Tibial artery (tissue), 4 donors: Measurements from ENCODE around the gene PARD6B.

Experiments used
- DNase-seq, 2 donors: peaks; one replicate each; pipeline ENCODE4 v3.0.0-alpha.2; 2019
- H3K27ac ChIP-seq, 2 donors: fragments of 200-600 bp; sonication (generic) in 1 of 2; 1 replicate in 1 of 2; 2 replicates in 1 of 2; pipeline ENCODE4 v1.5.1; 2018 to 2019; ENCODE audit warnings: mild to moderate bottlenecking in 1 of 2
- H3K27me3 ChIP-seq, 2 donors: fragments of 200-600 bp; sonication (generic) in 1 of 2; one replicate each; pipeline versions ENCODE4 v1.5.1 to v1.6.0; 2016 to 2019
- H3K36me3 ChIP-seq, 3 donors: fragments of 200-600 bp; sonication (generic) in 2 of 3; one replicate each; pipeline ENCODE4 v1.5.1; 2016 to 2019; ENCODE audit warnings: mild to moderate bottlenecking in 2 of 3
- H3K4me1 ChIP-seq, 4 donors: fragments of 200-600 bp; sonication (generic) in 2 of 4; 1 replicate in 3 of 4; 2 replicates in 1 of 4; pipeline ENCODE4 v1.5.1; 2016 to 2019
- H3K4me3 ChIP-seq, 2 donors: fragments of 200-600 bp; sonication (generic) in 1 of 2; 1 replicate in 1 of 2; 2 replicates in 1 of 2; pipeline ENCODE4 v1.5.1; 2018 to 2019; ENCODE audit warnings: mild to moderate bottlenecking in 2 of 2
- H3K9me3 ChIP-seq, 3 donors: fragments of 200-600 bp; sonication (generic) in 1 of 3; one replicate each; pipeline ENCODE4 v1.5.1; 2016 to 2019
- intact Hi-C: fragments of 100-400 bp; cut with DNase I; formaldehyde crosslinking; loops from one replicate; pipeline ENCODE4 v1.15.0; 2023; ENCODE audit warnings: low total_unique reads
- TF ChIP-seq, protein P1 (sequence below), 2 experiments: fragments of 200-600 bp in 1 of 2; fragments of 450-650 bp in 1 of 2; IDR thresholded peaks; one replicate each; pipeline ENCODE4 v1.5.1; 2017 to 2019; ENCODE audit warnings: antibody characterized with exemption in 2 of 2, mild to moderate bottlenecking in 1 of 2, moderate library complexity in 1 of 2

The PARD6B gene

DNA sequence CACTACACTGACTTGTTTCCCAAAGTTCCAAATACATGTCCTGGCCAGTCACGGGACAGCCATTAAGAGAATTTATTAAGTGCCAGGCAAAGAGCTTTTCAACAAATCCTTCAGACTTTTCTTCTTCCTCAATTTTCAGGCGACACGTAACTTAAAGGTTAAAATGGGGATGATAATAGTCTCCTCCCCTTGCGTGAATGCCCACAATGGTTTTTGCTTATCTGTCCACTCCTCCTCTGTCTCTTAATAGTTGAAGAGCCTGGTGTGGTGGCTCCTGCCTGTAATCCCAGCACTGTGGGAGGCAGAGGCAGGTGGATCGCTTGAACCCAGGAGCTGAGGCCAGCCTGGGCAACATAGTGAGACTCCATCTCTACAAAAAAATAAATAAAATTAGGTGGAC is 11.4 kb upstream of the PARD6B start:
- no peaks in the 10 kb centered on the region for H3K9me3 ChIP-seq
- intact Hi-C loops = no loop called here

DNA sequence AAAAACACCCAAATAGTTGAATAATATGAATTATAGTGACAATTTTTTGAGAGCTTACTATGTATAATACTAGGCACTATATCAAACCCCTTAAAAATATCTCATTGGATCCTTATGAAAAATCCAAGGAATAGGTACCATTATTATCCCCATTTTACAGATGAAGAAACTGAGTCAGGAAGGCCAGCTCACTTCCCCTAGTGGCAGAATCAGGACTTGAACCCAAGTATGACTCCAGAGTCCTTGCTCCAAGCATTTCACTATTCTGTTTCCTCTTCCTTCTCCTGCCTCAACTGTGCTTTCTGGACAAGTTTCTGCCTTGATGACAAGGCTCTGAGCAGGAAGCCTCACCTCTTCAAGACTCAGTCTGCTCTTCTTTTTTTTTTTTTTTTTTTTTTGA is 10.8 kb upstream of the PARD6B start:
- Histone ChIP-seq H3K36me3 (no peaks in the 10 kb centered on the region), H3K27ac (peak overlapping the region in 1 of 2 donors; percentile 85), H3K4me1 (peaks cover 0 to 58% (median 26%) of the 10 kb centered on the region in 4 donors), H3K27me3 (no peaks in the 10 kb centered on the region), H3K9me3 (no peaks in the 10 kb centered on the region), H3K4me3 (no peak overlapping the region)
- intact Hi-C loops = no loop called here
- TF ChIP-seq, protein P1, sequence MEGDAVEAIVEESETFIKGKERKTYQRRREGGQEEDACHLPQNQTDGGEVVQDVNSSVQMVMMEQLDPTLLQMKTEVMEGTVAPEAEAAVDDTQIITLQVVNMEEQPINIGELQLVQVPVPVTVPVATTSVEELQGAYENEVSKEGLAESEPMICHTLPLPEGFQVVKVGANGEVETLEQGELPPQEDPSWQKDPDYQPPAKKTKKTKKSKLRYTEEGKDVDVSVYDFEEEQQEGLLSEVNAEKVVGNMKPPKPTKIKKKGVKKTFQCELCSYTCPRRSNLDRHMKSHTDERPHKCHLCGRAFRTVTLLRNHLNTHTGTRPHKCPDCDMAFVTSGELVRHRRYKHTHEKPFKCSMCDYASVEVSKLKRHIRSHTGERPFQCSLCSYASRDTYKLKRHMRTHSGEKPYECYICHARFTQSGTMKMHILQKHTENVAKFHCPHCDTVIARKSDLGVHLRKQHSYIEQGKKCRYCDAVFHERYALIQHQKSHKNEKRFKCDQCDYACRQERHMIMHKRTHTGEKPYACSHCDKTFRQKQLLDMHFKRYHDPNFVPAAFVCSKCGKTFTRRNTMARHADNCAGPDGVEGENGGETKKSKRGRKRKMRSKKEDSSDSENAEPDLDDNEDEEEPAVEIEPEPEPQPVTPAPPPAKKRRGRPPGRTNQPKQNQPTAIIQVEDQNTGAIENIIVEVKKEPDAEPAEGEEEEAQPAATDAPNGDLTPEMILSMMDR (IDR thresholded peaks at IDR 0.05) = no peak
- DNase-seq = no peak

More for the DNA sequence above, 11.4 kb upstream of the PARD6B start:
- TF ChIP-seq, protein P1 (IDR thresholded peaks at IDR 0.05) = no peak
- Histone ChIP-seq H3K36me3 (no peaks in the 10 kb centered on the region), H3K4me3 (no peak overlapping the region), H3K27ac (peak overlapping the region; percentile 5 to 85), H3K27me3 (no peaks in the 10 kb centered on the region), H3K4me1 (peaks cover 0 to 52% (median 20%) of the 10 kb centered on the region in 4 donors)
- DNase-seq = peak in 1 of 2 donors; percentile 49

DNA sequence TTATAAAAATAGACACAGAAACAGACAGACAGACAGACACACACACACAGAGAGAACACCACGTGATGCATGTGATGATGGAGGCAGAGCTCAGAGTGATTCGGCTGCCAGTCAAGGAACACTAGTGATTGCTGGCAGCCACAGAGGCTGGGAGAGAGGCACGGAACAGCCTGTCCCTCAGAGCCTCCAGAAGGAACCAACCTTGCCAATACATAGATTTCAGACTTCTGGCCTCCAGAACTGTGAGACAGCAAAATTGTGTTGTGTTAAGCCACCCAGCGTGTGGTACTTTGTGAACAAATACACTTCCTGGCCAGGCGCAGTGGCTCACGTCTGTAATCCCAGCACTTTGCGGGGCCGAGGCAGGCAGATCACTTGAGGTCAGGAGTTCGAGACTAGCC is 9.5 kb upstream of the PARD6B start:
- no peak overlapping the region for H3K4me3 ChIP-seq
- peak overlapping the region; percentile 85 to 88 for H3K27ac ChIP-seq
- H3K9me3 ChIP-seq = no peaks in the 10 kb centered on the region
- peaks cover 0 to 64% (median 28%) of the 10 kb centered on the region in 4 donors for H3K4me1 ChIP-seq
- TF ChIP-seq, protein P1 (IDR thresholded peaks at IDR 0.05) = no peak
- intact Hi-C loops = no loop called here
- DNase-seq = peak; percentile 94 to 96
- H3K36me3 ChIP-seq = no peaks in the 10 kb centered on the region
- H3K27me3 ChIP-seq = no peaks in the 10 kb centered on the region

DNA sequence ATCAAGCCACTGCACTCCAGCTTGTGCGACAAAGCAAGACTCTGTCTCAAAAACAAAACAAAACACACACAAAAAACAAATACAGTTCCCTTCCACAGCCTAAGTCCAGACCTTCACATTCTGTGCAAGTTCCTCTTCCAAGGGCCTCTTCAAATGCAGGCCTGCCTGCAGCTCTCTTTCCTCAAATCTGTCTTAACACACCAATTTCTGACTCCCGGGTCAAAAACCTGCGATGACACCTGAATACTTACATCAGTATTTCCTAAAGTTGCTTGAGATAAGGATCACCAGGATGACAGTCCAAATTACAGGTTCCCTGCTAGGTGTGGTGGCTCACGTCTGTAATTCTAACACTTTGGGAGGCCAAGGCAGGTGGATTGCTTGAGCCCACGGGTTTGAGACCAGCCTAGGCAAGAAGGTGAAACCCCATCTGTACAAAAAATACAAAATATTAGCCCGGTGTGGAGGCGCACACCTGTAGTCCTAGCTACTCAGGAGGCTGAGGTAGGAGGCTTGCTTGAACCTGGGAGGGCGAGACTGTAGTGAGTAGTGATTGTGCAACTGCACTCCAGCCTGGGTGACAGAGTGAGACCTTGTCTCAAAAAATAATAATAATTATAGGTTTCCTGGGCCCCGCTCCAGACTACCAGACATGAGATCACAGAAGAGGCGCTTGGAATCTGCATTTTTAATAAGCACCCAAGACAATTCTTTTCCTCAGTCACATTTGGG is 8.8 kb upstream of the PARD6B start:
- intact Hi-C loops = no loop called here
- DNase-seq = peak in 1 of 2 donors; percentile 42
- H3K27ac ChIP-seq = peak overlapping the region; percentile 82 to 88
- H3K36me3 ChIP-seq = no peaks in the 10 kb centered on the region
- TF ChIP-seq, protein P1 (IDR thresholded peaks at IDR 0.05) = no peak
- peaks cover 0 to 64% (median 28%) of the 10 kb centered on the region in 4 donors for H3K4me1 ChIP-seq
- no peaks in the 10 kb centered on the region for H3K9me3 ChIP-seq
- H3K4me3 ChIP-seq = no peak overlapping the region
- no peaks in the 10 kb centered on the region for H3K27me3 ChIP-seq

DNA sequence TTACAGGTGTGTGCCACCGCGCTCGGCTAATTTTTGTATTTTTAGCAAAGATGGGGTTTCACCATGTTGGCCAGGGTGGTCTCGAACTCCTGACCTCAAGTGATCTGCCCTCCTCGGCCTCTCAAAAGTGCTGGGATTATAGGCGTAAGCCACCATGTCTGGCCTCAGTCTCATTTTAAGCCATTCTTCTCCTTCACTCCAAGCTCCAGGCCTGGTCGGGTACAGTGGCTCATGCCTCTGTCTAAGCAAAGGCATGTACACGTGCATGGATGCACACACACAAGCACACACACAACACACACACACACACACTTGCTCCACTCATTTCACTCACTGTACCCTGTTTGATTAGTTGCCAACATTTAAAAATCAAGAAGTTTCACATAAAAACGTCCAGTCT is 7.7 kb upstream of the PARD6B start:
- peak in 1 of 2 donors; percentile 58 for DNase-seq
- Histone ChIP-seq H3K27ac (peak overlapping the region; percentile 82 to 88), H3K4me3 (no peak overlapping the region), H3K4me1 (peaks cover 0 to 54% (median 28%) of the 10 kb centered on the region in 4 donors), H3K36me3 (no peaks in the 10 kb centered on the region), H3K9me3 (no peaks in the 10 kb centered on the region), H3K27me3 (no peaks in the 10 kb centered on the region)
- intact Hi-C loops = no loop called here
- TF ChIP-seq, protein P1 (IDR thresholded peaks at IDR 0.05) = no peak
